Activated CD4-positive, alpha-beta T cell treated with anti-CD3 and anti-CD28 coated beads for 1 hour (primary cell): Measurements from ENCODE around the gene MRGPRF.
"Not testable (repeated sequence)": the region's sequence is repeated elsewhere in the genome, so short reads cannot be mapped to it uniquely, and the experiment has no call there.

Experiments
- DNase-seq: peaks from one replicate; pipeline ENCODE4 v3.0.0-alpha.2; 2020

MRGPRF gene

GRCh38 chr11:68980776-68981065 is 32.3 kb downstream of the MRGPRF start, which contains the start of gene MRGPRD:
Gene MRGPRD, minus strand, starts transcription at chr11:68980986. Its CDS starts 0 bp downstream, at chr11:68980986.
- DNase-seq, result no peak

- DNase-seq, result no peak
Observed at GRCh38 chr11:68979931-68980775, 32.9 kb downstream of the MRGPRF start.

- no peak for DNase-seq
Observed at GRCh38 chr11:68978931-68979594, 34.0 kb downstream of the MRGPRF start.

GRCh38 chr11:68978626-68978930 is 34.5 kb downstream of the MRGPRF start:
- no peak for DNase-seq

GRCh38 chr11:68977781-68978625 is 35.0 kb downstream of the MRGPRF start:
- DNase-seq, result no peak

- no peak for DNase-seq
Observed at GRCh38 chr11:68976563-68976962, 36.5 kb downstream of the MRGPRF start.

GRCh38 chr11:68976095-68976494 is 37.0 kb downstream of the MRGPRF start:
- DNase-seq, result no peak

- no peak for DNase-seq
Observed at GRCh38 chr11:68974421-68975194, 38.4 kb downstream of the MRGPRF start.

- not testable (repeated sequence) for DNase-seq
Observed at GRCh38 chr11:68973706-68974105, 39.3 kb downstream of the MRGPRF start.

- no peak for DNase-seq
Observed at GRCh38 chr11:68973219-68973618, 39.8 kb downstream of the MRGPRF start.

- no peak for DNase-seq
Observed at GRCh38 chr11:68970921-68971636, 42.0 kb downstream of the MRGPRF start.

GRCh38 chr11:68969386-68969785 is 43.7 kb downstream of the MRGPRF start:
- no peak for DNase-seq

- DNase-seq, result no peak
Observed at GRCh38 chr11:68968306-68969250, 44.5 kb downstream of the MRGPRF start.

- no peak for DNase-seq
Observed at GRCh38 chr11:68966894-68967780, 45.9 kb downstream of the MRGPRF start.

GRCh38 chr11:68965901-68966853 is 46.9 kb downstream of the MRGPRF start:
- DNase-seq, result no peak

- DNase-seq, result no peak
Observed at GRCh38 chr11:68963779-68964178, 49.3 kb downstream of the MRGPRF start.

- DNase-seq, result no peak
Observed at GRCh38 chr11:68962527-68963250, 50.4 kb downstream of the MRGPRF start.

GRCh38 chr11:68961245-68961644 is 51.8 kb downstream of the MRGPRF start:
- DNase-seq, result no peak
